SK-N-SH (cell line): ENCODE data around the gene TP73. TPM values are rescaled to one million over a fixed set of nuclear protein-coding genes. Genes with fewer than 3 reads are reported as not detected.
A peak's percentile ranks its signal among the peaks of the same experiment; 100 is the strongest.

ENCODE experiments used
- CTCF ChIA-PET: fragments of 300-600, 350-600 bp; formaldehyde crosslinking; extraction: SDS; loops from one replicate; lab custom pipeline; 2021; lab: Yijun Ruan, JAX
- POLR2A ChIA-PET: fragments of 350-600 bp; sonication (Branson Sonifier 250); formaldehyde crosslinking; extraction: SDS; loops from one replicate; lab custom pipeline; 2020; ENCODE audit warnings: antibody characterized with exemption, inconsistent platforms; lab: Yijun Ruan, JAX
- DNase-seq: peaks from one replicate; pipeline ENCODE4 v3.0.0; 2012
- H2AFZ ChIP-seq: fragments of 200-600 bp; sonication (generic); 2 replicates; pipeline ENCODE4 v1.8.1; 2016; ENCODE audit warnings: antibody characterized with exemption, mild to moderate bottlenecking, low read depth
- H3F3A ChIP-seq: fragments of 200-600 bp; sonication (generic); replicated peaks from 2 replicates; pipeline ENCODE3; 2016; ENCODE audit warnings: antibody characterized with exemption, mild to moderate bottlenecking; ENCODE audit not compliant: insufficient read depth
- H3K27ac ChIP-seq, 2 experiments: fragments of 200-500 bp in 1 of 2; fragments of 200-600 bp in 1 of 2; sonication (Bioruptor generic) in 1 of 2; sonication (generic), shearing (Covaris generic) in 1 of 2; 2 replicates each; pipeline versions ENCODE4 v1.5.1 to v1.6.1; 2014 to 2016; ENCODE audit warnings: low read depth in 2 of 2, inconsistent platforms in 1 of 2, low read length in 1 of 2, mild to moderate bottlenecking in 1 of 2, mixed read lengths in 1 of 2
- H3K27me3 ChIP-seq: fragments of 200-600 bp; sonication (generic), shearing (Covaris generic); 2 replicates; pipeline ENCODE4 v1.6.1; 2016; ENCODE audit warnings: mixed run types; ENCODE audit not compliant: insufficient read depth
- H3K36me3 ChIP-seq, 2 experiments: fragments of 200-500 bp in 1 of 2; fragments of 200-600 bp in 1 of 2; sonication (Bioruptor generic) in 1 of 2; sonication (generic) in 1 of 2; replicated peaks in 1 of 2; 2 replicates each; pipeline versions ENCODE3 to v1.5.1; 2014 to 2016; ENCODE audit warnings: low read length in 1 of 2, mild to moderate bottlenecking in 1 of 2; ENCODE audit not compliant: insufficient read depth in 2 of 2, control insufficient read depth in 1 of 2
- H3K4me1 ChIP-seq, 2 experiments: fragments of 200-500 bp in 1 of 2; fragments of 200-600 bp in 1 of 2; sonication (Bioruptor generic) in 1 of 2; sonication (generic), shearing (Covaris generic) in 1 of 2; 2 replicates each; pipeline versions ENCODE4 v1.5.1 to v1.6.1; 2014 to 2016; ENCODE audit warnings: low read depth in 1 of 2, low read length in 1 of 2, mixed run types in 1 of 2; ENCODE audit not compliant: insufficient read depth in 2 of 2, control insufficient read depth in 1 of 2
- H3K4me2 ChIP-seq: fragments of 200-600 bp; sonication (generic), shearing (Covaris generic); 2 replicates; pipeline ENCODE4 v1.6.1; 2017; ENCODE audit warnings: mixed run types
- H3K4me3 ChIP-seq, 2 experiments: fragments of 200-500 bp in 1 of 2; fragments of 200-600 bp in 1 of 2; sonication (Bioruptor generic) in 1 of 2; sonication (generic), shearing (Covaris generic) in 1 of 2; 2 replicates each; pipeline versions ENCODE4 v1.5.1 to v1.8.1; 2014 to 2016; ENCODE audit warnings: low read depth in 2 of 2, inconsistent platforms in 1 of 2, low read length in 1 of 2, mild to moderate bottlenecking in 1 of 2, mixed read lengths in 1 of 2, moderate library complexity in 1 of 2
- H3K79me2 ChIP-seq: fragments of 200-600 bp; sonication (generic); 2 replicates; pipeline ENCODE4 v1.8.1; 2017; ENCODE audit warnings: mild to moderate bottlenecking; ENCODE audit not compliant: insufficient read depth
- H3K9ac ChIP-seq: fragments of 200-600 bp; sonication (generic); 2 replicates; pipeline ENCODE4 v1.6.1; 2017; ENCODE audit warnings: mixed run types
- H3K9me2 ChIP-seq: fragments of 200-600 bp; sonication (generic); 2 replicates; pipeline ENCODE4 v1.6.1; 2017; ENCODE audit warnings: mixed run types
- H3K9me3 ChIP-seq: fragments of 200-600 bp; sonication (generic); 2 replicates; pipeline ENCODE4 v1.6.1; 2017; ENCODE audit warnings: mixed run types, mild to moderate bottlenecking, moderate library complexity
- H4K20me1 ChIP-seq: fragments of 200-600 bp; sonication (generic); 2 replicates; pipeline ENCODE4 v1.6.1; 2017; ENCODE audit warnings: mild to moderate bottlenecking, mixed run types; ENCODE audit not compliant: insufficient read depth
- EP300 ChIP-seq, 2 experiments: IDR thresholded peaks; 2 replicates each; pipeline versions ENCODE4 v1.4.0 to v1.6.1; 2012; ENCODE audit warnings: borderline replicate concordance in 1 of 2, low read depth in 1 of 2, low read length in 1 of 2
- FOXJ3 ChIP-seq: sonication (generic); formaldehyde crosslinking; IDR thresholded peaks from 2 replicates; pipeline ENCODE4 v1.5.1; 2020; ENCODE audit warnings: mild to moderate bottlenecking, missing genetic modification reagents
- FOXM1 ChIP-seq: IDR thresholded peaks from 2 replicates; pipeline ENCODE4 v1.4.0; 2012; ENCODE audit warnings: low read depth, mild to moderate bottlenecking
- GABPA ChIP-seq: IDR thresholded peaks from 2 replicates; pipeline ENCODE4 v1.4.0; 2012; ENCODE audit warnings: low read depth, mild to moderate bottlenecking
- GATA2 ChIP-seq: sonication (generic); formaldehyde crosslinking; IDR thresholded peaks from 2 replicates; pipeline ENCODE4 v1.5.0; 2020; ENCODE audit warnings: mild to moderate bottlenecking, missing genetic modification reagents
- JUND ChIP-seq: IDR thresholded peaks from 2 replicates; pipeline ENCODE4 v1.4.0; 2012
- MEF2A ChIP-seq: IDR thresholded peaks from 2 replicates; pipeline ENCODE4 v1.4.0; 2012; ENCODE audit warnings: low read depth, borderline replicate concordance
- MXI1 ChIP-seq: IDR thresholded peaks from 2 replicates; pipeline ENCODE4 v1.6.1; 2012; ENCODE audit warnings: mild to moderate bottlenecking, low read depth, low read length, improper control_type of control experiment
- NRF1 ChIP-seq: IDR thresholded peaks from 2 replicates; pipeline ENCODE4 v1.6.1; 2012; ENCODE audit warnings: low read depth, mild to moderate bottlenecking, low read length
- RAD21 ChIP-seq: IDR thresholded peaks from 2 replicates; pipeline ENCODE4 v1.6.1; 2012; ENCODE audit warnings: mild to moderate bottlenecking, low read length
- RFX5 ChIP-seq: IDR thresholded peaks from 2 replicates; pipeline ENCODE4 v1.6.1; 2012; ENCODE audit warnings: mild to moderate bottlenecking, improper control_type of control experiment, low read length
- RXRA ChIP-seq: IDR thresholded peaks from 2 replicates; pipeline ENCODE4 v1.4.0; 2012; ENCODE audit warnings: low read depth, mild to moderate bottlenecking, borderline replicate concordance
- TCF12 ChIP-seq: IDR thresholded peaks from 2 replicates; pipeline ENCODE4 v1.4.0; 2012
- TEAD4 ChIP-seq: IDR thresholded peaks from 2 replicates; pipeline ENCODE4 v1.4.0; 2012; ENCODE audit warnings: mild to moderate bottlenecking, borderline replicate concordance; ENCODE audit not compliant: insufficient read depth
- USF1 ChIP-seq: IDR thresholded peaks from 2 replicates; pipeline ENCODE4 v1.4.0; 2012; ENCODE audit warnings: low read depth, borderline replicate concordance
- USF2 ChIP-seq: fragments of 150-350 bp; IDR thresholded peaks from 2 replicates; pipeline ENCODE4 v1.6.1; 2017; ENCODE audit warnings: antibody characterized with exemption, low read length, low read depth, borderline replicate concordance
- ZBTB33 ChIP-seq: IDR thresholded peaks from 2 replicates; pipeline ENCODE4 v1.4.0; 2012; ENCODE audit warnings: low read depth, borderline replicate concordance
- WGBS: methylation state at CpG from one replicate; pipeline ENCODE4 v1.1.6; 2017; ENCODE audit warnings: low lambda C conversion rate; 5-methylcytosine and 5-hydroxymethylcytosine counted together
- polyA plus RNA-seq, 3 experiments: library from polyadenylated mRNA; depleted of rRNA; stranded (reverse); fragments of >200 nt; gene quantifications; 2 replicates each; pipeline ENCODE4 v1.2.3, GENCODE V29; 2012
- TF ChIP-seq, protein P1 (sequence below): IDR thresholded peaks from 2 replicates; pipeline ENCODE4 v1.4.0; 2012; ENCODE audit warnings: low read depth
- TF ChIP-seq, protein P2 (sequence below): IDR thresholded peaks from 2 replicates; pipeline ENCODE4; 2012

Gene TP73
- polyA plus RNA-seq, 1 of the 3 experiments (the other 2 are of a cell fraction) = 0.64 TPM

DNA sequence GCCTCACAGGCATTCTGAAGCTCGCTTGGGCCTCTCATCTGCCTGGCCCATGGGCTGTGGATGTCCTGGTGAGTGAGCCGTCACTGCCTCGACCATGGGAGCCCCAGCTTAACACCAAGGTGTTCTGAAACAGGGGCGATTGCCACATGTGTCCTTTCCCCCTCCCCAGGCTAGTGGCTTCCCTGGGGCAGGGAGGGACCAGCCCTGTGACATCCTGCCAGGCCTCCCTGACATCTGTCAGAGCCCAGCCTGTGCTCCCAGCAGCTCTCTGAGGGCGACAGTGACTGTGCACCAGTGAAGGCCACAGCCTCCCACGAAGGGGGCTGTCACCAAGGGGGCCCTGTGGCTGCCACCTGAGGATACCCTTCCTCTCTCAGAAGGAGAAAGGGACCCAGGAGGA is 64.0 kb downstream of the TP73 start:
- peak overlapping the region in 1 of 2 experiments; percentile 97; a peak in 2 of 4 replicates for H3K27ac ChIP-seq
- ChIA-PET POLR2A (interaction anchor here (1.7 kb wide), 1 partner anchor 80 kb away, joined by 4 read pairs; the partner anchor contains the start of gene LRRC47), CTCF (interaction anchor here (0.9 to 16.2 kb wide), 5 partner anchors 6 to 263 kb away, joined by 3 to 369 read pairs (median 5); partner anchors contain the start of gene TP73)
- no peak overlapping the region for H3K9ac ChIP-seq
- WGBS = 48% methylated on average over 3 of the region's 6 CpGs
- H3K4me3 ChIP-seq = no peak overlapping the region
- H3K27me3 ChIP-seq = no peaks in the 10 kb centered on the region
- no peaks in the 10 kb centered on the region for H3F3A ChIP-seq
- no peaks in the 10 kb centered on the region for H4K20me1 ChIP-seq
- H3K79me2 ChIP-seq = no peaks in the 10 kb centered on the region
- H3K9me3 ChIP-seq = no peaks in the 10 kb centered on the region
- H2AFZ ChIP-seq = no peak overlapping the region
- TF ChIP-seq RFX5 (no peak), RXRA (no peak), MEF2A (no peak), MXI1 (no peak), USF2 (no peak), RAD21 (no peak), GATA2 (no peak), TEAD4 (no peak), JUND (no peak), FOXM1 (no peak)
- TF ChIP-seq, protein P1, sequence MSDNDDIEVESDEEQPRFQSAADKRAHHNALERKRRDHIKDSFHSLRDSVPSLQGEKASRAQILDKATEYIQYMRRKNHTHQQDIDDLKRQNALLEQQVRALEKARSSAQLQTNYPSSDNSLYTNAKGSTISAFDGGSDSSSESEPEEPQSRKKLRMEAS = no peak
- DNase-seq = peak; percentile 72
- H3K36me3 ChIP-seq = no peaks in the 10 kb centered on the region
- H3K4me2 ChIP-seq = no peak overlapping the region
- peaks cover 0 to 100% of the 10 kb centered on the region in 2 experiments; a peak in 2 of 4 replicates for H3K4me1 ChIP-seq
- H3K9me2 ChIP-seq = no peaks in the 10 kb centered on the region

- DNase-seq = peak; percentile 74
- no peaks in the 10 kb centered on the region for H3K9me2 ChIP-seq
- POLR2A ChIA-PET = interaction anchor here (1.7 kb wide), 1 partner anchor 79 kb away, joined by 4 read pairs; the partner anchor contains the start of gene LRRC47
- TF ChIP-seq RFX5 = no peak
- TF ChIP-seq GATA2 = peak; percentile 91
- no peak for TF ChIP-seq MEF2A
- no peak for TF ChIP-seq TEAD4
- TF ChIP-seq, protein P1 = no peak
- TF ChIP-seq EP300 (IDR thresholded peaks at IDR 0.05; ENCODE audit: borderline replicate concordance in 1 of 2, low read depth in 1 of 2, low read length in 1 of 2) = no peak
- peak; percentile 64; the same call in 1 of the 2 replicates for TF ChIP-seq FOXJ3 (CRISPR knock-in tag)
- TF ChIP-seq GABPA = no peak
- TF ChIP-seq RAD21 = no peak; the same call in 1 of the 2 replicates
- no peak for TF ChIP-seq TCF12
- TF ChIP-seq, protein P2, sequence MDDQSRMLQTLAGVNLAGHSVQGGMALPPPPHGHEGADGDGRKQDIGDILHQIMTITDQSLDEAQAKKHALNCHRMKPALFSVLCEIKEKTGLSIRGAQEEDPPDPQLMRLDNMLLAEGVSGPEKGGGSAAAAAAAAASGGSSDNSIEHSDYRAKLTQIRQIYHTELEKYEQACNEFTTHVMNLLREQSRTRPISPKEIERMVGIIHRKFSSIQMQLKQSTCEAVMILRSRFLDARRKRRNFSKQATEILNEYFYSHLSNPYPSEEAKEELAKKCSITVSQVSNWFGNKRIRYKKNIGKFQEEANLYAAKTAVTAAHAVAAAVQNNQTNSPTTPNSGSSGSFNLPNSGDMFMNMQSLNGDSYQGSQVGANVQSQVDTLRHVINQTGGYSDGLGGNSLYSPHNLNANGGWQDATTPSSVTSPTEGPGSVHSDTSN = no peak
- TF ChIP-seq NRF1 = no peak
- TF ChIP-seq USF2 = no peak
- no peak for TF ChIP-seq RXRA
- peak; percentile 65; the same call in 1 of the 2 replicates for TF ChIP-seq MXI1
- TF ChIP-seq ZBTB33 = no peak
- TF ChIP-seq USF1 = no peak
These were observed 64.9 kb downstream of the TP73 start for GRCh38 chr1:3717041-3717714.

More at GRCh38 chr1:3717041-3717714, 64.9 kb downstream of the TP73 start:
- peak overlapping the region in 1 of 2 experiments; percentile 97; a peak in 2 of 4 replicates for H3K27ac ChIP-seq
- no peak overlapping the region for H3K9ac ChIP-seq
- CTCF ChIA-PET = interaction anchor here (1.0 to 16.2 kb wide), 3 partner anchors 16 to 264 kb away, joined by 3 to 369 read pairs (median 4); no protein-coding TSS in a partner anchor
- no peaks in the 10 kb centered on the region for H3K79me2 ChIP-seq
- H3K36me3 ChIP-seq = no peaks in the 10 kb centered on the region
- H3K9me3 ChIP-seq = no peaks in the 10 kb centered on the region
- no peak overlapping the region for H2AFZ ChIP-seq
- H4K20me1 ChIP-seq = no peaks in the 10 kb centered on the region
- 55% methylated on average over 20 of the region's 33 CpGs for WGBS
- H3K4me2 ChIP-seq = no peak overlapping the region
- peaks cover 0 to 100% of the 10 kb centered on the region in 2 experiments; a peak in 2 of 4 replicates for H3K4me1 ChIP-seq
- H3K4me3 ChIP-seq = no peak overlapping the region
- no peaks in the 10 kb centered on the region for H3F3A ChIP-seq
- H3K27me3 ChIP-seq = no peaks in the 10 kb centered on the region
